ENCODE data around the gene LIMD2. TPM values are rescaled to one million over a fixed set of nuclear protein-coding genes. Genes with fewer than 3 reads are reported as not detected.
"Not testable (repeated sequence)": the region's sequence is repeated elsewhere in the genome, so short reads cannot be mapped to it uniquely, and the experiment has no call there.

Gene LIMD2
- 10 to 100 TPM; 15.6 to 23.1 TPM for total RNA-seq
- 10 to 100 TPM; 20.8 to 23.1 TPM for polyA plus RNA-seq
- long read RNA-seq, donor 1, transcript LIMD2-201 (5 exons, 3,193 nt) = major isoform, 14 of 25 reads
- long read RNA-seq, donor 1, partial matches to known transcripts = 4 of 25 reads
- long read RNA-seq, donor 1, other reads (novel, unspliced or antisense) = 3 of 25 reads
- long read RNA-seq, donor 2, transcript LIMD2-201 (5 exons, 3,193 nt) = major isoform, 6 of 19 reads
- long read RNA-seq, donor 2, partial matches to known transcripts = 7 of 19 reads
- long read RNA-seq, donor 2, other reads (novel, unspliced or antisense) = 2 of 19 reads

DNA sequence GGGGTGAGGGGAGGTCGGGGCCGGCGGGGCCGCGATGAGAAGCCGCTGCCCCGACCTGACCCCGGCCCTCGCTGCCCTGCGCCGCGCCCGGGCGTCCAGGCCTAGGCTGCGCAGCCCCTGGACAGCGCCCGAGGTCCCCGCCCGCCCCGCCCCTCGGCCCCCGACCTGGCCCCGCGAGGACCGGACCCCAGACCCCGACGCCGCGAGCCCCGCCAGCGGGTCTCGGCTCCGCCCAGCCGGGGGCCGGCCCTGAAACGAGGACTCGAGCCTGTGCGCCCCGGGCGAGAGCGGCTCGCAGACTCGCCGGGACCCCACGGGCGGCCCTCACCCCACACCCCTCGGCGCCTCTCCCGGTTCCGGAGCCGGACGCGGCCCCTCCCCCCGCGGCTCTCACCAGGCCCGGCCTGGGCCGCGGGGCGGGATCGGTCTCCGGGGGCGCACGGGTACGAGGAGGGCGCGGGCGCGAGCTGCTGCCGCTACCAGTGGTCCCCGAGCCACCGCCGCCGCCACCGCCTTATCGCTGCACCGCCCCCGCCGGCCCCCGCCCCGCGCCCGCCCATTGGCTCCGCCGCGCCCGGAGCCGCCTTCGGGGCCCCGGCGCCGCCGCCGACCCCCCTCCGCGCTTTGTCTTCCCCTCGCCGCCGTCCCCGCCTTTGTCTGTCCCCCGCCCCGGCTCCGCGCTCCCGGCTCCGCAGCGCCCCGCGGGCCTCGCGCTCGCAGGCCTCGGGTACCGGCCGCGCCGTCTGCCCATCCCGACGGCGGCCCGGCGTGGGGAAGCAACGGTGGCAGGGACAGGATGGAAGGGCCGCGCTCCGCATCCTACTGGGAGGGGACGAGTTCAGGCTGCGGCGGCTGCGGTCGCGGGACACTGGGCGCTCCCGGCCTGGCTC is at the start of gene LIMD2:
TSS of gene LIMD2 (minus strand) at position 488 of the 890 bp plus-strand sequence. CDS start 827 bp downstream, outside the sequence.
- H3K27ac ChIP-seq (ENCODE audit: low read depth in 1 of 2, low read length in 2 of 2) = peak within 1 kb of the TSS; percentile 7 to 48
- peak; percentile 75 to 91 for DNase-seq
- H3K9me3 ChIP-seq (ENCODE audit: control insufficient read depth, low read length) = no peaks in the 10 kb centered on the region
- no peak for ATAC-seq (ENCODE audit: low FRiP score)
- peaks cover 0 to 3% of the 10 kb centered on the region in 2 donors for H3K36me3 ChIP-seq (ENCODE audit: control insufficient read depth in 1 of 2, insufficient read depth in 2 of 2, low read length in 1 of 2)
- H3K4me1 ChIP-seq (ENCODE audit: control insufficient read depth in 1 of 2, insufficient read depth in 2 of 2, low read length in 2 of 2) = no peaks in the 10 kb centered on the region
- intact Hi-C loops (cut with DNase I) = loop anchor here in 1 of 2 donors (5.0 kb wide), 1 partner anchor 78 kb away; the partner anchor contains the start of gene MAP3K3
- H3K4me3 ChIP-seq (ENCODE audit: low read length in 2 of 2) = peak within 1 kb of the TSS; percentile 36 to 55
- WGBS, 2 donors = 1 to 2% methylated on average over 50 to 133 of the region's 133 CpGs
- no peaks in the 10 kb centered on the region for H3K27me3 ChIP-seq (ENCODE audit: control insufficient read depth in 1 of 2, insufficient read depth in 2 of 2, low read length in 1 of 2)

DNA sequence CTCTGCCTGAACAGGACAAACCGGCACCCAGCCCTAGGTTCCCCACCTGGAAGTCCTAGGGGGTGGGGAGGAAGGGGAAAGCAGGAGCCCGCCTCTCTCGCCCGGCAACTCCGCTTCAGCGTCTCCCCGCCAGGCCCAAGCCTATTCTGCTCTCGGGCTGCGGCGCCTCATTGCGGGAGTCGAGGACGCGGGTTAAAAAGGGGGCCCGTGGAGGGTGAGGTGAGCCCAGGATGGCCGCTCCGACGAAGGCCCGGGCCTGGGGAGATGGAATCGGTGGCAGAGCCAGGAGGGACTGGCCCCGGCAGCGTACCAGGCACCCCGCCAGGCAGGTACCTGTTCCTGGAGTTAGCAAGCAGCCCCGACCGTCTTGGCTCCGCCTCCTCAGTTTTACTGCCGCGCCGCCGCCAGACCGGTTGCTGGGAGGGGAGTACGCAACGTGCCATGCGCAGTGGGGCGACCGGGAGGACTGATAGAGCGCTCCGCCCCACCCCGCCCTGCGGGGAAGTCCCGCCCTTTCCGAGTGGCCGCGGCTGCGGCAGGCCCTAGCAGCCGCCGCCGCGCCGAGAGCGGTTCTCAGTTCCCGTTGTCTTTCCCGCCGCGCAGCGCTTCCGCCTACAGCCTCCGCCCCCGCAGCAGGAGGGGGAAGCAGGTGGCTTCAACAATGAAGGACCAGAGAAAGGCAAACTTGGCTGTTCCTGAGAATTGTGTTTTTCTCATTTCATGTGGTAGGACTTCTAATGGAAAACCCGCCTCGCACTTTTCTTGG is 41.7 kb upstream of the LIMD2 start, which contains the start of gene STRADA:
TSS of gene STRADA (minus strand) at position 392 of the 766 bp plus-strand sequence. CDS start 13,430 bp downstream, outside the sequence.
- no peaks in the 10 kb centered on the region for H3K27me3 ChIP-seq (ENCODE audit: control insufficient read depth in 1 of 2, insufficient read depth in 2 of 2, low read length in 1 of 2)
- intact Hi-C loops (cut with DNase I) = loop anchor here in 1 of 2 donors (2.0 to 5.0 kb wide), 2 partner anchors 31 to 64 kb away; partner anchors contain the start of gene CCDC47
- no peaks in the 10 kb centered on the region for H3K4me1 ChIP-seq (ENCODE audit: control insufficient read depth in 1 of 2, insufficient read depth in 2 of 2, low read length in 2 of 2)
- peak within 1 kb of the TSS; percentile 56 to 60 for H3K4me3 ChIP-seq (ENCODE audit: low read length in 2 of 2)
- no peaks in the 10 kb centered on the region for H3K9me3 ChIP-seq (ENCODE audit: control insufficient read depth, low read length)
- WGBS, 2 donors = 0 to 1% methylated on average over 53 to 61 of the region's 61 CpGs
- DNase-seq = peak; percentile 99 to 100
- ATAC-seq (ENCODE audit: low FRiP score) = peak; percentile 100
- peak within 1 kb of the TSS; percentile 20 to 94 for H3K27ac ChIP-seq (ENCODE audit: low read depth in 1 of 2, low read length in 2 of 2)
- no peaks in the 10 kb centered on the region for H3K36me3 ChIP-seq (ENCODE audit: control insufficient read depth in 1 of 2, insufficient read depth in 2 of 2, low read length in 1 of 2)

DNA sequence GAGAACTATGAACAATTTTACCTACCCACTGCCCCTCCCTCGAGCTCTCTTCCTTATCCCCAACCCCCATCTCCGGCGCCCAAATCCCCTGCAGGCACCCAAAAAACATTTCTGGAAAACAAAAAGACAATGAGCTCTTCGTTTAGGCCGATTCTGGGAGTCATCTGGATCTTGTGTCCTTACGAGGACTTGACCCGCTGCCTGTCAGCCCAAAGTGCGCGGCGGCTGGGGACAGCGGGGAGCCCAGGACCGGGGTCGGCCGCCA is 41.1 kb upstream of the LIMD2 start:
- Histone ChIP-seq H3K4me3 (ENCODE audit: low read length in 2 of 2) (peak overlapping the region; percentile 56 to 60), H3K9me3 (ENCODE audit: control insufficient read depth, low read length) (no peaks in the 10 kb centered on the region), H3K27ac (ENCODE audit: low read depth in 1 of 2, low read length in 2 of 2) (peak overlapping the region in 1 of 2 donors; percentile 84), H3K4me1 (ENCODE audit: control insufficient read depth in 1 of 2, insufficient read depth in 2 of 2, low read length in 2 of 2) (no peaks in the 10 kb centered on the region), H3K27me3 (ENCODE audit: control insufficient read depth in 1 of 2, insufficient read depth in 2 of 2, low read length in 1 of 2) (no peaks in the 10 kb centered on the region), H3K36me3 (ENCODE audit: control insufficient read depth in 1 of 2, insufficient read depth in 2 of 2, low read length in 1 of 2) (no peaks in the 10 kb centered on the region)
- no peak for ATAC-seq (ENCODE audit: low FRiP score)
- no peak for DNase-seq
- WGBS, 2 donors = 0 to 1% methylated on average over 14 of the region's 14 CpGs
- intact Hi-C loops (cut with DNase I) = loop anchor here in 1 of 2 donors (5.0 kb wide), 1 partner anchor 64 kb away; no protein-coding TSS in a partner anchor

DNA sequence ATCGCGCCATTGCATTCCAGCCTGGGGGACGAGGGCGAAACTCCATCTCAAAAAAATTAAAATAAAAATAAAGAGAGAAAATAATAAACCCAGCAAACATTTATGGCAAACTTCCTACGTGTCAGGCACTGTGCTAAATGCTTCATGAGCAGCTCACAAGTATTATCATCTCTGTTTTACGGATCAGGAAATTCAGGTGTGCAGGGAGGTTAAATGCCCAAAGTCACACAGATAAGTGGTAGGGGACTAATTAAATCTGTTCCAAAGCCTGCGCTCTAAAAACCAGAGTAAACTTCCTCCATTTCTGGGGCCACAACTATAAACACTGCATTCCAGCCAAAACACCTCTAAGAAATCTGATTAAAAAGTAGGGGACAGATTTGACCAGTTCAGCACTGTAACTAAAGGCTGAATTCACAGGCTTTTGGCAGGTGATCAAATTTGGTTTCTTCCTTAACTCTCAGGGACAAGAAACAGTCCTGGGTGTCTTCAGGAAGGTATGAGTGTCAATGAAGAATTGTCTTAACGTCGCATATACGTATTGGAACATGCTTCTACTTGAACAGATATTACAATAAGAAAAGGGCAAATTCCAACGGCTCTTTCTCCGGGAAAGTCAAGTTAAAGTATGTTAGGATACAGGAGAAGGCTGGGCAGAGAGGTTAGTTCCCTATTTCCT is 40.7 kb upstream of the LIMD2 start:
- DNase-seq (no peak), ATAC-seq (ENCODE audit: low FRiP score) (no peak)
- Histone ChIP-seq H3K36me3 (ENCODE audit: control insufficient read depth in 1 of 2, insufficient read depth in 2 of 2, low read length in 1 of 2) (no peaks in the 10 kb centered on the region), H3K27me3 (ENCODE audit: control insufficient read depth in 1 of 2, insufficient read depth in 2 of 2, low read length in 1 of 2) (no peaks in the 10 kb centered on the region), H3K4me3 (ENCODE audit: low read length in 2 of 2) (peak overlapping the region; percentile 56 to 60), H3K4me1 (ENCODE audit: control insufficient read depth in 1 of 2, insufficient read depth in 2 of 2, low read length in 2 of 2) (no peaks in the 10 kb centered on the region), H3K9me3 (ENCODE audit: control insufficient read depth, low read length) (no peaks in the 10 kb centered on the region), H3K27ac (ENCODE audit: low read depth in 1 of 2, low read length in 2 of 2) (peak overlapping the region in 1 of 2 donors; percentile 84)
- intact Hi-C loops (cut with DNase I) = loop anchor here in 1 of 2 donors (5.0 kb wide), 1 partner anchor 63 kb away; no protein-coding TSS in a partner anchor
- WGBS, 2 donors = 36 to 38% methylated on average over 12 of the region's 12 CpGs

DNA sequence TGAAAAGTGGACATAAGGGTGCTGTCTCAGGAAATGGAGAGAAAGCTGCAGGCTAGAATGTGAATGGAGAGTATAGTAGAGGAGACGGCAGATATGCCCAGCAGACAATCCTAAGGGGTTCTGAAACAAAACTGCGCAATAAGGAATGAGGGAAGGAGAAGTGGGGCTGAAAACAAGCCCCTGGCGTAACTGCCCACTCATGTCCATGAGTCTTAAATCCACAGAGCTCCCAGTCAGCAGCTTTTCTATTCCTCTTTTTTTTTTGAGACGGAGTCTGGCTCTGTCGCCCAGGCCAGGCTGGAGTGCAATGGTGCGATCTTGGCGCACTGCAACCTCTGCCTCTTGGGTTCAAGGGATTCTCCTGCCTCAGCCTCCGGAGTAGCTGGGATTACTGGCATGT is 35.8 kb upstream of the LIMD2 start:
- no peaks in the 10 kb centered on the region for H3K9me3 ChIP-seq (ENCODE audit: control insufficient read depth, low read length)
- WGBS, 2 donors = 95 to 96% methylated on average over 8 of the region's 8 CpGs
- H3K36me3 ChIP-seq (ENCODE audit: control insufficient read depth in 1 of 2, insufficient read depth in 2 of 2, low read length in 1 of 2) = no peaks in the 10 kb centered on the region
- H3K27me3 ChIP-seq (ENCODE audit: control insufficient read depth in 1 of 2, insufficient read depth in 2 of 2, low read length in 1 of 2) = no peaks in the 10 kb centered on the region
- no peaks in the 10 kb centered on the region for H3K4me1 ChIP-seq (ENCODE audit: control insufficient read depth in 1 of 2, insufficient read depth in 2 of 2, low read length in 2 of 2)
- intact Hi-C loops (cut with DNase I) = no loop called here
- no peak overlapping the region for H3K4me3 ChIP-seq (ENCODE audit: low read length in 2 of 2)
- H3K27ac ChIP-seq (ENCODE audit: low read depth in 1 of 2, low read length in 2 of 2) = no peak overlapping the region
- ATAC-seq (ENCODE audit: low FRiP score) (no peak), DNase-seq (no peak)

- no peak for ATAC-seq (ENCODE audit: low FRiP score)
- H3K36me3 ChIP-seq (ENCODE audit: control insufficient read depth in 1 of 2, insufficient read depth in 2 of 2, low read length in 1 of 2) = no peaks in the 10 kb centered on the region
These were observed 22.5 kb upstream of the LIMD2 start for GRCh38 chr17:63722403-63722802.

GRCh38 chr17:63720194-63720593 is 20.3 kb upstream of the LIMD2 start:
- H3K9me3 ChIP-seq (ENCODE audit: control insufficient read depth, low read length); ATAC-seq (ENCODE audit: low FRiP score); intact Hi-C loops (cut with DNase I); H3K36me3 ChIP-seq (ENCODE audit: control insufficient read depth in 1 of 2, insufficient read depth in 2 of 2, low read length in 1 of 2); H3K27ac ChIP-seq (ENCODE audit: low read depth in 1 of 2, low read length in 2 of 2); H3K4me1 ChIP-seq (ENCODE audit: control insufficient read depth in 1 of 2, insufficient read depth in 2 of 2, low read length in 2 of 2); H3K4me3 ChIP-seq (ENCODE audit: low read length in 2 of 2); DNase-seq; H3K27me3 ChIP-seq (ENCODE audit: control insufficient read depth in 1 of 2, insufficient read depth in 2 of 2, low read length in 1 of 2): not testable (repeated sequence)
- WGBS, 2 donors = 96 to 100% methylated on average over 5 of the region's 5 CpGs

More at GRCh38 chr17:63722403-63722802, 22.5 kb upstream of the LIMD2 start:
- WGBS, 2 donors = 46 to 55% methylated on average over 2 of the region's 2 CpGs
- Histone ChIP-seq H3K27ac (ENCODE audit: low read depth in 1 of 2, low read length in 2 of 2) (no peak overlapping the region), H3K4me1 (ENCODE audit: control insufficient read depth in 1 of 2, insufficient read depth in 2 of 2, low read length in 2 of 2) (no peaks in the 10 kb centered on the region), H3K27me3 (ENCODE audit: control insufficient read depth in 1 of 2, insufficient read depth in 2 of 2, low read length in 1 of 2) (no peaks in the 10 kb centered on the region), H3K4me3 (ENCODE audit: low read length in 2 of 2) (no peak overlapping the region), H3K9me3 (ENCODE audit: control insufficient read depth, low read length) (no peaks in the 10 kb centered on the region)
- intact Hi-C loops (cut with DNase I) = no loop called here
- no peak for DNase-seq

- no peaks in the 10 kb centered on the region for H3K36me3 ChIP-seq (ENCODE audit: control insufficient read depth in 1 of 2, insufficient read depth in 2 of 2, low read length in 1 of 2)
- 52 to 62% methylated on average over 5 of the region's 5 CpGs for WGBS, 2 donors
These were observed 19.1 kb upstream of the LIMD2 start for GRCh38 chr17:63718988-63719387.

More at GRCh38 chr17:63718988-63719387, 19.1 kb upstream of the LIMD2 start:
- Histone ChIP-seq H3K27me3 (ENCODE audit: control insufficient read depth in 1 of 2, insufficient read depth in 2 of 2, low read length in 1 of 2) (no peaks in the 10 kb centered on the region), H3K9me3 (ENCODE audit: control insufficient read depth, low read length) (no peaks in the 10 kb centered on the region), H3K27ac (ENCODE audit: low read depth in 1 of 2, low read length in 2 of 2) (no peak overlapping the region), H3K4me3 (ENCODE audit: low read length in 2 of 2) (no peak overlapping the region), H3K4me1 (ENCODE audit: control insufficient read depth in 1 of 2, insufficient read depth in 2 of 2, low read length in 2 of 2) (no peaks in the 10 kb centered on the region)
- no peak for ATAC-seq (ENCODE audit: low FRiP score)
- no peak for DNase-seq
- intact Hi-C loops (cut with DNase I) = no loop called here

Data from aorta (tissue), 5 donors.